ENCODE data around the gene RELT. TPM values are rescaled to one million over a fixed set of nuclear protein-coding genes. Genes with fewer than 3 reads are reported as not detected.

RELT gene
- total RNA-seq, 1 donor = 4.0 TPM

- Histone ChIP-seq H3K4me3 (ENCODE audit: insufficient read depth, low read length) (no peak overlapping the region), H3K4me1 (ENCODE audit: insufficient read depth, low read length) (peaks cover 8% of the 10 kb centered on the region), H3K4me2 (ENCODE audit: insufficient read depth, low read length) (no peak overlapping the region), H3K9me3 (ENCODE audit: low read depth, low read length) (no peaks in the 10 kb centered on the region), H3K79me2 (ENCODE audit: insufficient read depth, low read length) (peaks cover 96% of the 10 kb centered on the region), H3K36me3 (ENCODE audit: insufficient read depth, low read length) (no peaks in the 10 kb centered on the region), H3K27me3 (ENCODE audit: insufficient read depth, low read length) (no peaks in the 10 kb centered on the region), H3K27ac (ENCODE audit: low read depth, low read length) (no peak overlapping the region), H4K20me1 (ENCODE audit: insufficient read depth, low read length) (peaks cover 50% of the 10 kb centered on the region), H2AFZ (ENCODE audit: low read length) (no peak overlapping the region)
- no peak for TF ChIP-seq CTCF (IDR thresholded peaks at IDR 0.05; ENCODE audit: extremely low read depth, low read depth, low read length)
- peak; percentile 73 for DNase-seq (ENCODE audit: insufficient read length, low spot score, missing footprints)
Observed at GRCh38 chr11:73386546-73386945, 10.3 kb downstream of the RELT start.

- Histone ChIP-seq H3K36me3 (ENCODE audit: insufficient read depth, low read length) (peaks cover 4% of the 10 kb centered on the region), H3K9me3 (ENCODE audit: low read depth, low read length) (no peaks in the 10 kb centered on the region), H3K79me2 (ENCODE audit: insufficient read depth, low read length) (peaks cover 92% of the 10 kb centered on the region), H3K4me2 (ENCODE audit: insufficient read depth, low read length) (no peak overlapping the region), H4K20me1 (ENCODE audit: insufficient read depth, low read length) (peaks cover 45% of the 10 kb centered on the region), H2AFZ (ENCODE audit: low read length) (no peak overlapping the region), H3K27ac (ENCODE audit: low read depth, low read length) (no peak overlapping the region), H3K4me1 (ENCODE audit: insufficient read depth, low read length) (peaks cover 8% of the 10 kb centered on the region), H3K27me3 (ENCODE audit: insufficient read depth, low read length) (no peaks in the 10 kb centered on the region), H3K4me3 (ENCODE audit: insufficient read depth, low read length) (no peak overlapping the region)
- DNase-seq (ENCODE audit: insufficient read length, low spot score, missing footprints) = peak; percentile 79
- TF ChIP-seq CTCF (IDR thresholded peaks at IDR 0.05; ENCODE audit: extremely low read depth, low read depth, low read length) = no peak
Observed at GRCh38 chr11:73387594-73388264, 11.5 kb downstream of the RELT start.

- no peaks in the 10 kb centered on the region for H3K27me3 ChIP-seq (ENCODE audit: insufficient read depth, low read length)
- H3K79me2 ChIP-seq (ENCODE audit: insufficient read depth, low read length) = peaks cover 85% of the 10 kb centered on the region
- H3K9me3 ChIP-seq (ENCODE audit: low read depth, low read length) = no peaks in the 10 kb centered on the region
- no peak overlapping the region for H3K4me3 ChIP-seq (ENCODE audit: insufficient read depth, low read length)
- peak; percentile 77 for DNase-seq (ENCODE audit: insufficient read length, low spot score, missing footprints)
- no peak overlapping the region for H2AFZ ChIP-seq (ENCODE audit: low read length)
- no peak overlapping the region for H3K27ac ChIP-seq (ENCODE audit: low read depth, low read length)
- TF ChIP-seq CTCF (IDR thresholded peaks at IDR 0.05; ENCODE audit: extremely low read depth, low read depth, low read length) = no peak
- H3K4me1 ChIP-seq (ENCODE audit: insufficient read depth, low read length) = peaks cover 15% of the 10 kb centered on the region
- H3K36me3 ChIP-seq (ENCODE audit: insufficient read depth, low read length) = peaks cover 8% of the 10 kb centered on the region
- H3K4me2 ChIP-seq (ENCODE audit: insufficient read depth, low read length) = no peak overlapping the region
- peaks cover 43% of the 10 kb centered on the region for H4K20me1 ChIP-seq (ENCODE audit: insufficient read depth, low read length)
Observed at GRCh38 chr11:73388265-73389133, 12.3 kb downstream of the RELT start.

GRCh38 chr11:73389134-73389525, 12.9 kb downstream of the RELT start:
- Histone ChIP-seq H2AFZ (ENCODE audit: low read length) (no peak overlapping the region), H3K9me3 (ENCODE audit: low read depth, low read length) (no peaks in the 10 kb centered on the region), H3K4me2 (ENCODE audit: insufficient read depth, low read length) (no peak overlapping the region), H3K4me3 (ENCODE audit: insufficient read depth, low read length) (no peak overlapping the region), H3K4me1 (ENCODE audit: insufficient read depth, low read length) (peaks cover 15% of the 10 kb centered on the region), H4K20me1 (ENCODE audit: insufficient read depth, low read length) (peaks cover 40% of the 10 kb centered on the region), H3K36me3 (ENCODE audit: insufficient read depth, low read length) (peaks cover 12% of the 10 kb centered on the region), H3K27me3 (ENCODE audit: insufficient read depth, low read length) (no peaks in the 10 kb centered on the region), H3K79me2 (ENCODE audit: insufficient read depth, low read length) (peaks cover 78% of the 10 kb centered on the region), H3K27ac (ENCODE audit: low read depth, low read length) (no peak overlapping the region)
- peak; percentile 78 for DNase-seq (ENCODE audit: insufficient read length, low spot score, missing footprints)
- TF ChIP-seq CTCF (IDR thresholded peaks at IDR 0.05; ENCODE audit: extremely low read depth, low read depth, low read length) = no peak
